NCI-H82 treated with DMSO at 0.1 percent for 48 hours (cell line): ENCODE measurements around the gene SAFB.
"Not testable (repeated sequence)": the region's sequence is repeated elsewhere in the genome, so short reads cannot be mapped to it uniquely, and the experiment has no call there.

Experiments used
- DNase-seq: peaks from one replicate; lab custom pipeline; 2025; ENCODE audit not compliant: unreplicated experiment; lab: John Stamatoyannopoulos, UW

Gene SAFB

DNA sequence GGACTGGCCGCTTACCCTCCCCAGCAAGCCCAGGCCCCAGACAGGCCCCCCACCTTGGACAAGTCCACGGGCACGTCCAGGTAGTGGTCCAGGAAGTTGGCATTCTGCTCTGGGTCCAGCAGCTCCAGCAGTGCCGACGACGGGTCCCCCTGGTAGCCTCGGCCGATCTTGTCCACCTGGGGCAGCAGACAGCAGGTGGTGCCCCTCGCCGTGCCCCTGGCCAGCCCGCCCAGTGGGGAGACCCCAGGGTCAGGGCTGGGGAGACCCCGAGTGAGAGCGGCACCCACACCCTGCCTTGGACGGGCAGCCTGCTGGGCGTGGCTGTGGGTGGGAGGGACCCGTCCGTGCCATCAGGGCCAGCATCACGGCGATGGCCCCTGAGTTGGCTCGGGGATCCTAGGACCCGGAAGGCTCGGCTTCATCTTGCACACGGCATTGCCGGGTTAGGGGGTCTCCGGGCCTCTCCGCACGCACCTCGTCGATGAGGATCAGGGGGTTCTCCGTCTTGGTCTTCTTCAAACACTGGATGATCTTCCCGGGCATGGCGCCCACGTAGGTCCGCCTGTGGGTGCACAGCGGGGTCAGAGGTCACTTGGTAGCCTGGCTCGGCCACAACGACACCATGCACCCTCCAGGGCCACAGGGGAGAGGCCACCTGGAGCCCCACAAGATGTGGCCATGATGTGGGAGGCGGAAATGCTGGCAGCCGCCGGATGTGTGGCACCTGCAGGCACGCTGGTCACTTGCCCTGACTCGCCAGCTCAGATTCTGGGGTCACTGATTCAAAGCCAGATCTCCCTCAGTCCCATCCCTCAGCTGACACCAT lies 73.5 kb downstream of the SAFB start:
- no peak for DNase-seq

DNA sequence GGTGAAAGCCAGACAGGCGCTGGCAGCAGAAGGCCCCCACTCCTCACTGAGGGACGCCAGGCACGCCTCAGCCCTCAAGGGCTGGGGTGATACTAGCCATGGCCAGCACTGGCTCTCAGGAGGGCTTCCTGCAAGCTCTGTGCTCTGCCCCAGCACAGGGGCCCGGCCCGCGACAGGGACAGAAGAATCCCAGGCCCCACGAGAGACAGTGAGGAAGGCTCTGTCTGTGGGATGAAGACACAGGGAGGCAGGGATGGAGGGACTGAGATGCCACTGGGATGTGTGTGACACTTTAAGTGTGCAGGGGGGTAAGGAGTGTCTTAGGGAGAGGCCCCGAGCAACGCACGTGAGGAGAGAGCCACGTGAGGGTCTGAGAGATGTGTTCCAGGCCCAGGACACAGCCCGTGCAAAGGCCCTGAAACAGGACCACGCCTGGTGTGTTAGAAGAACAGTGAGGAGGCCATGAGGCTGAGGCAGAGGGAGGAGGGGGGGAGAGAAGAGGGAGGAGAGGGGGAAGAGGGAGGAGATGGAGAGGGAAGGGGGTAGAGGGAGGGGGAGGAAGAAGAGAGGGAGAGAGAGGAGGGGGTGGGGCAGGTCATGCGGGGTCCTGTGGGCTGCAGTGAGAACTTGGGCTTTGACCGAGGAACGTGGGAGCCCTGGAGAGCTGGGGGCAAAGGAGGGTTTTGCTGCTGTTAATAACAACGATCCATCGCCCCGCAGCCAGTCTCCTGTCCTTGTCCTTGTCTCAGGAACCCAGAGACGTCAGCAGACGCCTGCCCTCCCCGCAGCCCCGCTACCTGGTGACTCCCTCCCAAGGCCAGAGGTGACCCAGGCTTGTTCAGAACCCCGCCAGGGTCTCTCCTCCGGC lies 74.4 kb downstream of the SAFB start:
- DNase-seq = no peak

DNA sequence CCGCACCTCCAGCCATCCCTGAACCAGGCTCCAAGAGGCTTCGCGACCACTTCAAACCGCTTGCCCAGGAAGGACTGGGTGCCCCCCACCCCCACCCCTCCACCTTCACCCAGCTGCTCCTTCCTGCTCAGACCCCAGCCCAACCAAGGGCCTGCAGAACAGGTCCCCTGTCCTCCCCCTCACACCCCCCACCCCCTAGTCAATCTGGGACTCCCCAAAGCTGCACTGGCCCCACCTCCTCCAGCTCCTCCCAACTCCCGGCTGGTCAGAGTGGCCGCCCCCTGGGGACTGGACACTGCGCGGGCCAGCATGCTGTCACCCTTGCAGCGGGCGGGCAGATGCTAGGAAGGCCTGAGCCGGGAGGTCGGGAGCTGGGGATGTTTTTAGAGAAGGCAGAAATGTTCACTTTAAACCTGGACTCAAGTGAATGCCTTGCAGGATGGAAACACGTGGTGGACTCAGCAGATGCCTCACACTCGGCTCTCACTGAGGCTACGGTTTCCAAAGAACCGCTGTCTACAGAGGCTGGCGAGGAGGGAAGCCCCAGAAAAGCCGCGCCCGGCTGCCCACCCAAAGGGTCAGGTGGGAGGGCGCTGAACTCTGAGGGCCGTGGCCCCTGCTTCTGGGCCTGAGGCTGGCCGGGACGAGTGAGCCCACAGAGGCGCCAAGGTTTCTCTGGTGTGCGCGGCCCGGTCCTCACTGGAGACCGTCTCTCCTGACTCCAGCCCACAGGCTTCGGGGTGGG lies 75.2 kb downstream of the SAFB start:
- no peak for DNase-seq

DNA sequence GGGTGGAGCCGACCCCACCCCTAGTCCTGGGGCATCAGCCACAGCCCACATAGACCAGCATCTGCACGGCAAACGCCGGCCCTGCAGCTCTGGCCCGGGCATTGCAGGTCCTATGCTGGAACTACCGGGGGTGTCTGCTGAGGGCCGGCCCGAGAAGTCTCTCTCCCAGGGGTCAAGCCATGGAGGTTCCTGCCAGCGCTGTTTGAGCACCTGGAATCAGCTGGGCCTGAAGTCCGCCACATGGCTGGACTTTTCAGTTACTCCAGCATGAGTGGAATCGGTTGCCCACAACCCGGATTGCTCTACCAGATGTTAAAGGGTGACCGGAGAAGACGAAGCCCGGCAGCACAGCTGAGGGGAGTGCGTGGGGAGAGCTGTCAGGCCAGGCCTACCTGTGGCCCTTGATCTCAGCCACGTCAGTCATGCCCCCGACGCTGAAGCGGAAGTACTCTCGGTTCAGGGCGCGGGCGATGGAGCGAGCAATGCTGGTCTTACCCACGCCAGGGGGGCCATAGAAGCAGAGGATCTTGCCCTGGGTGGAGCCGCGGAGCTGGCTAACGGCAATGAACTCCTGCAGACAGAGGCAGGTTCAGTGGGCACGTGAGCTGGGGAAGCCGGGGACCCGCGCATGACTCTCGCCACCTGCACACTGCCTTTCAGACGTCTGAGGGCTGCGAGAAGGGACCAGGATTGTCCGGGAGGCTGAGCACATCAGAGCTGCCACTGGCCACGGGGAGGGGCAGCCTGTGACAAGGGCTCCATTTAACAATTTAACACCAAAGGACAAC lies 75.9 kb downstream of the SAFB start:
- DNase-seq = no peak

DNA sequence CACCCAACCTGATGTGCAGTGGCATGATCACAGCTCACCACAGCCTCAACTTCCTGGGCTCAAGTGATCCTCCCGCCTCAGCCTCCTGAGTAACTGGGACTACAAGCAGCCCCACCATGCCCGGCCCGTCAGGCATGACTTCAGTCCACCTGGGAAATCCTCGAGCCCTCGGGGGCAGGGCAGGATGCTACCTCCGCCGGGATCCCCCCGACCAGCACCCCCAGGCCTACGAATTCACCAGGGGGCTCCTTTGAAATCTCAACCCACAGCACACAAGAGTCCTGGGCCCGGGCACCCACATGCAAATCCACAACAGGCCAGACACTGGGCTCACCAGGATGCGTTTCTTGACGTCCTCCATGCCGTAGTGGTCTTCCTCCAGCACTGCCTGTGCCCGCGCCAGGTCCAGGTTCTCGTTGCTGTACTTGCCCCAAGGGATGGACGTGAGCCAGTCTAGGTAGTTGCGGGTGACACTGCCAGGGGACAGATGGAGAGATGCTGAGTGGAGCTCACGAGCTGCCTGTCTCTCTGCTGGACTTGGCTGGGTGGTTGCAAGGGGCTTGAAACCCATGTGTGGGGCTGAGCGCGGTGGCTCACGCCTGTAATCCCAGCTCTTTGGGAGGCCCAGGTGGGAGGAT lies 77.7 kb downstream of the SAFB start:
- no peak for DNase-seq

DNA sequence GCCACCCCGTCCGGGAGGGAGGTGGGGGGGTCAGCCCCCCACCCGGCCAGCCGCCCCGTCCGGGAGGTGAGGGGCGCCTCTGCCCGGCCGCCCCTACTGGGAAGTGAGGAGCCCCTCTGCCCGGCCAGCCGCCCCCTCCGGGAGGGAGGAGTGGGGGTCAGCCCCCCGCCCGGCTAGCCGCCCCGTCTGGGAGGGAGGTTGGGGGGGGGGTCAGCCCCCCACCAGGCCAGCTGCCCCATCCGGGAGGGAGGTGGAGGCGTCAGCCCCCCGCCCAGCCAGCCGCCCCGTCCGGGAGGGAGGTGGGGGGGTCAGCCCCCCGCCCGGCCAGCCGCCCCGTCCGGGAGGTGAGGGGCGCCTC lies 79.1 kb downstream of the SAFB start:
- DNase-seq = not testable (repeated sequence)

DNA sequence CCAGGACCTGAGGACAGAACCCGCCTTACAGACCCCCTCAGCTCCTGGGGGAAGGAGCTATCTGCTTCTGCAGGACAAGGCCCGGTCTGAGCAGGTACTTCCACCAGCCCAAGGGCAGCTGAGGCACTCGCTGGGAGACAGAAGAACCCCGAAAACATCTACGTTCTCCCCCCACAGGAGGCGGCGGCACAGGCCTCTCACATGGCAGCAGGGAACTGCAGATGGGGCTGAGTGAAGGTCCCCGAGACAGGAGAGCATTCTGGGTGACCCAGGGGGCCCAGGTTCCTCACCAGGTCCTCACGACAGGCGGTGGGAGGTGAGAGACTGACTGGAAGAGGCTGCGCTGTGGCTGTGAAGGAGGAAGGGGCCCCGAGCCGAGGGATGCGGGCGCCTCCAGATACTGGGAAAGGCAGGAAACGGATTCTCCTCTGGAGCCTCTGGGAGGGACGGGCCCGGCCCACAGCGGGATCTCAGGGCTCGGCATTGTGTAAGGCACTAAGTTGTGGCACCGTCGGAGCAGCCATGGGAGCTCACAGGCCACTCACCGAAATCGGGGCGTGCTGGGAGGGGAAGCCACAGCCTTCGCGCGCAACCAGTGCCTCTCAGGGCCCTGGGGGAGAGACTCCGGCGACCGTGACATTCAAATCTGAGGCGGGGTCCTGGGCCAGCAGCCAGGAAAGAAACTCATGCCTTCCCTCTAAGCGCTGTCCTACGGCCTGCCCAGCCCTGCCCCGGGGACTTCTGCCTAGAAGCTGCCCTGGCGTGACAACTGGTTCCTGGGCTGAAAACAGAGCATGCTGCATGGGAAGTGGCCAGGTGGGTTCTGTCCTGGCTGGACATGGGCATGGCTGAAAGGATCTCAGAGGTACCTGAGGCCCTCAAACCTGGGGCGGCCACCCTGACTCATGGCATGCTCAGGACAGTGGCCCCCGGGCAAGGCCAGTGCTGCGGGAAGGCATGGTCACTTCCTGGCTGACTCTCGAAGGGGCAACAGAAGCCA lies 81.2 kb downstream of the SAFB start:
- no peak for DNase-seq

DNA sequence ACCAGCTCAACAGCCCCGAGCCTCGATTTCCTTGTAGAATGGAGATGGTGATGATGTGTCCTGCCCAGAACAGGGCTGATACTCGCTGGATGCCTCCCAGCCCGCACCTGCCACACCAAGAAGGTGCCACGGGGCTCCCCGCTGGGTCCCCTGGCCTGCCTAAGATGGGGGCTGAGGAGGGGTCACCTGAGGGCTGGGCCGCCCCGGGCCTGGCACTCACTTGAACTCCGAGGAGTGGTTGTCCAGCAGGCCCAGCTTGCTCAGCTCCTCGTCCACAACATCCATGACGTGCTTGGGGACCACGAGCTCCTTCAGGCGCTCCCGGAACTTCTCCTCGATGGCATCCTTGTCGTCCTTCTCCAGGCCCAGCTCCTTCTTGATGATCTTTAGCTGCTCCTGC lies 82.7 kb downstream of the SAFB start:
- DNase-seq = no peak

DNA sequence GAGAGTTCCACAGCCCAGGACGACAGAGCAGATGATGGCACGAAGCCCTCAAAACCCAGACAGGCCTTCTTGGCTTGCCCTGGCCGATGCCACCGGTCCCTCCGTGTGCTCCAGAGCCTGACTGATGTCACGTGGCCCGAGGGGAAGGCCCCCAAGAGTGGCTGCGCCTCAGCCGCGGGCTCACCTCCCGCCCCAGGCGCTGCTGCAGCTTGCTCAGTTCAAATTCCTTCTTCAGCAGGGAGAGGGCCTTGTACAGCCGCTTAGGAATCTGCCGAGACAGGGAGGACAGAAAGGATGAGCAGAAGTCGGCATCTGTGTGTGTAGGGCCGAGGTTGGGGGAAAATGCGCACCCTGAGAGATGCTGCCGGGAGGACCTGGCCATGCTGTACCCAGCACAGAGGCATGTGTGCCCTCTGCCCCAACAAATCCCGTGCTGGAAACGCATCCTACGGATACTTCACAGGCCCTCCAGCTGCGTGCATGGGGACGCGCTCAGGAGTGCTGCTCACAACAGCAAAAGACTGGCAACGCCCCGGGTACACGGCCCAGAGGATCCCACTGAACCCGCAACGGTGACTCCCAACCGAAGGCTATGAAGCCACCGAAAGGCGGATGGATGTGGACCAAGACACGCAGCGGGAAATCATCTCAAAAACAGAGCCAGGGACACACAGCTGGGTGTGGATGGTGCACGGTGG lies 84.1 kb downstream of the SAFB start:
- no peak for DNase-seq

DNA sequence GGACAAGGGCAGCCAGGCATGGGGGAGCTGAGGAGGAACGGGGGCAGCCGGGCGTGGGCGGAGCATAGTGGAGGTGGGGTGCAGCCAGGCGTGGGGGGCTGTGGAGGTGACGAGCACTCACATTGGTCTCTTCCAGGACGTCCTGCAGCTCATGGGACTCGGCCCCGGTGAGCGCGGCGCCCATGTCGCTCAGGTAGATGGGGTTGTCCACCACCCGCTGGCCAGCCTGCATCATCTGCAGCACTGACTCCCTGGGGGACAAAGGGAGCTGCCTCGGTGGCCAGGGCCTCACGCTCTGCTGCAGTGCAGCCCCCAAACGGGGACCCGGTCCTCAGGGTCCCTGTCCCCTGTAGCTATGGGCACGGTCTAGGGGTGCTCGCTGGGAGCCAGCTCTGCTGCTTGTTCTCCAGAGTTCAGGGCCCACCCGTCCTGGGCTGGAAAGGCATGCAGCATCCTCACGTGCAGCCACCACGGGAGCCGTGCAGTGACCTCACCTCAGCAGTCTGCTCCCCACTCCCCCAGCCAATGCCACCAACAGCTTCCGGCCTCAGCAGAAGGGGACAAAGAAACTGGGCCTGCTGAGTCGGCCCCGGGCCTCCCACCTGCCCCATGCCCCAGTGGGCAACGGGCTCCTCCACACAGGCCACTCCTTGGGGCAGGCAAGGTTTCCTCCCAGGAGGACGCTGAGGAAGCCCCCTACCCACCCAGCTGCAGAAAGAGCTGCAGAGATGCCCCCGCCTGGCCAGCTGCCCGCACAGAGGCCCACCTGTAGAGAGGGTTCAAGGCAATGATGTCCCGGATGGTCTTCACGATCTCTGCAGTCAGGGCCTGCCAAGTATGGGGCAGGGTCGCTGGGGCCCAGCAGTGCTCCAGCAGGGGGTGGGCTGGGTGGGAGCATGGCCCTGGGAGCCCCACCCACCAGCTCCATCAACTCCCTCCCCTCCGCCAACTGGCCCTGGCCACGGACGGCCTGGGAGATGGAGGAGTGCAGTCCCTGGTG lies 85.0 kb downstream of the SAFB start:
- DNase-seq = no peak

DNA sequence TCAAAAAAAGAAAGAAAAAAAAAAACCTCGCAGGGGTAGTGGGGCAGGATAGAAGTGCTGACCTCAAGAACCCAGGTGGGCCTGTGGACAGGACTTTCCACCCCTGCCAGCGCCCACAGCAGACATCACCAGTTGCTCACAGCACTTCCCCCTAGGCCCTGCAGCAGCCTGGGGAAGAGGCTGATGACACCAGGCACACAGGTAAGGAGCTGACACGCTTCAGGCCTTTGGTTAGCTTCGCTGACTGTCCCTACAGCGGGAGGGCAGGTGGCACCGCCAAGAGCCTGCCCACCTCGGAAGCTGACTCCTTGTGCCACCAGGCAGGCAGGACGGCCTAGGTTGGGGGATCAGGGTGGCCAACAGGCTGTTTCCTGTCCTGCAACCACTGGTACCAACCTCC lies 88.1 kb downstream of the SAFB start:
- DNase-seq = no peak

DNA sequence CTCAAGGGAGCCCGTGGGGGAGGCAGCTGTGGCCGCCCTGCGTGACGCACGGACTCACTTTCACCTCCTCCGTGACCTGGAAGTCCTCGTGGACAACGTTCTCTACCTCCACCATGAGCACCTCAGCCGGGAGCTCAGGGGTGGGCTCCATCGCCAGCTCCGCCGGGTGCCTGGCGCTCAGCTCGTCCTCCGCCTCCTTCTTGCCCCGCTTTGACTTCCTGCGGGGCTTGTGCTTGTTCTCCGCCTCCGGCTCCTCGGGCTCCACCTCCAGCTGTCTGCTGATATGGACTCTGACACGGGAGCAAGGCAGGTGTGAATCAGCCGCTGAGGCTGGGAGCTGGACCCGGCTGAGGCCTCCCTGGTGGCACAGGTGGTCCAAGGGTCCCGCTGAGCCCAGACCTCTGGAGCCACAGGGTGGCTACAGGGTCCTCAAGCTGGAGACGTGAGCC lies 88.9 kb downstream of the SAFB start:
- DNase-seq = no peak

DNA sequence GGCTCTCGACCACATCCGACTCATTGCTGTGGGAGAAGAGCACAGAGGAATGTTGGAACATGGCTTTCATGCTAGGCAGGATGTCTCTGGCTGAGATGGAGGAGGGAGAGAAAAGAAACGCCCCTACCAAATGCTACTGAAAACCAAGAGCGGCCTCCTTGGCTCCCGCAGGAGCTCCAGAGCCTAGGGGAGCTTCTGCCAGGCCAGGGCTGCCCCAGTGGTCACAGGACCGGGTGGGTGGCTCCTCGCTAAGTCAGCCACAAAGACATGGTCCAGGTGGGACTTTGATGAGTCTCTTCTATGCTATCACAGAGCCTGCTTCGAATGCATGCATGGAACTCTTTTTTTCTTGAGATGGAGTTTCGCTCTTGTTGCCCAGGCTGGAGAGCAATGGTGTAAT lies 90.3 kb downstream of the SAFB start:
- no peak for DNase-seq

DNA sequence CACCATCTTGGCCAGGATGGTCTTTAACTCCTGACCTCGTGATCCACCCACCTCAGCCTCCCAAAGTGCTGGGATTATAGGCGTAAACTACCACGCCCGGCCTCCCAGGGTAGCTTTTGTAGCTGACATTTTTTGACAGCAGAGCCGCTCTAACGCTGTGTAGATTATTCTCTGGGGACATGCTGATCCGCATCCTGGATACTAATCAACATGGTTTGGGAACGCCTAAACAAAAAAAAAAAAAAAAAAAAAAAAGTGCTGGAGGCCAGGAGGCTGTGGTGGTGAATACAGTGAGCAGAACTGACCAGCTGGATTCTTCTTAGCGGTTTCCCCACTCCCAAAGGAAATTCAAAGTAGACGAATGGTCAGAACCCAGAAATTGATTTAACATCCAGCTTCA lies 91.9 kb downstream of the SAFB start:
- DNase-seq = no peak

DNA sequence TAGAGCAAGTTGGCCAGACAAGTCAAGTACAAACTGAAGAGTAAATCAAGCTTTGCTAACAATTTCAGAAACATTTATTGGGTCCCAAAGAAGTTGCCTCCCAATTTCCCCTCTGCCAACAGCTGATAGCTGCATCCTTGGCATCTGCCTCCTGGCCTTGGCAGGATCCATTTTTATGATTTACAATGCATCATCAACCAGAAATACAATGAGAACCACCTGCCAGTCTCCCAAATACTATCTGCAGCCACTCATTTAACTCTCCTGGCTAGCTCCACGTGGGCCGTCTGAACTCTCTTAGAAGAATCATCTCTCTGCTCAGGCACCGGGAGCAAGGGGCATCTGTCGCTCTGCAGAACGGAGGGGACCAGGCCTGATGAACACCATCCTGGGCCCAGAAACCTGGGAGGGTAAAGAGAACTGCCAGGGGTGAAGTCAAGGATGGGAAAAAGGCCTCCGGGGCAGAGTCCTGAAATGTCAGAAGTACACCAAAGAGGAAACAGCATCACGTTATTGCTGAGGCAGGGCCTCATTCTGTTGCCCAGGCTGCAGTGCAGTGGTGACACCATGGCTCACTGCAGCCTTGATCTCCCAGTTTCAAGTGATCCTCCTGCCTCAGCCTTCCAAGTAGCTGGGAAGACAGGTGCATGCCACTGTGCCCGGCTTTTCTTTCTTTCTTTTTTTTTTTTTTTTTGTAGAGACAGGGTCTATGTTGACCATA lies 94.5 kb downstream of the SAFB start:
- DNase-seq = no peak
